Head of caudate nucleus (tissue), 42 donors: Measurements from ENCODE around the gene CNGA3.
A peak's percentile ranks its signal among the peaks of the same experiment; 100 is the strongest.
"Not testable (repeated sequence)": the region's sequence is repeated elsewhere in the genome, so short reads cannot be mapped to it uniquely, and the experiment has no call there.

Experiments
- DNase-seq, 42 donors: peaks; one replicate each; pipeline versions ENCODE4 v3.0.0 to v3.0.0-alpha.2; 2020 to 2021; ENCODE audit warnings: mixed read lengths in 7 of 42
- intact Hi-C: fragments of 100-400 bp; cut with DNase I; formaldehyde crosslinking; loops from one replicate; pipeline ENCODE4 v1.15.0; 2022

CNGA3 gene

DNA sequence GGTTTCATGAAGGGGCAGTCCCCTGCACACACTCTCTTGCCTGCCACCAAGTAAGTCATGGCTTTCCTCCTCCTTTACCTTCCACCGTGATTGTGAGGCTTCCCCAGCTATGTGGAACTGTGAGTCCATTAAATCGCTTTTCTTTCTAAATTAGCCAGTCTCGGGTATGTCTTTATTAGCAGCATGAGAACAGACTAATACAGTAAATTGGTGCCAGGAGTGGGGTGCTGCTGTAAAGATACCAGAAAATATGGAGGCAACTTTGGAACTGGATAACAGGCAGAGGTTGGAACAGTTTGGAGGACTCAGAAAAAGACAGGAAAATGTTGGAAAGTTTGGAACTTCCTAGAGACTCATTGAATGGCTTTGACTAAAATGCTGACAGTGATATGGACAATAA is 26.1 kb upstream of the CNGA3 start:
- intact Hi-C loops, DNase-seq: not testable (repeated sequence)

DNA sequence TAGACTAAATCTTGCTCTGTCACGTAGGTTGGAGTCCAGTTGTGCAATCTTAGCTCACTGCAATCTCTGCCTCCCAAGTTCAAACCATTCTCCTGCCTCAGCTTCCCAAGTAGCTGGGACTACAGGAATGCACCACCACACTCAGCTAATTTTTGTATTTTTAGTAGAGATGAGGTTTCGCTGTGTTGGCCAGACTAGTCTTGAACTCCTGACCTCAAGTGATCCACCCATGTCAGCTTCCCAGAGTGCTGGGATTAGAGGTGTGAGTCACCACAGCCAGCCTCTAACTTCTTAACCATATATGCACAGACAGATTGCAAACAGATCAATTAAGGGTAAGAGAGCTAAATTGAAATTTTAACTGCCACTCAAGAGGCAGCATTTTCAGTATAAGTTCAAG is 22.1 kb upstream of the CNGA3 start:
- intact Hi-C loops = no loop called here
- DNase-seq = no peak

DNA sequence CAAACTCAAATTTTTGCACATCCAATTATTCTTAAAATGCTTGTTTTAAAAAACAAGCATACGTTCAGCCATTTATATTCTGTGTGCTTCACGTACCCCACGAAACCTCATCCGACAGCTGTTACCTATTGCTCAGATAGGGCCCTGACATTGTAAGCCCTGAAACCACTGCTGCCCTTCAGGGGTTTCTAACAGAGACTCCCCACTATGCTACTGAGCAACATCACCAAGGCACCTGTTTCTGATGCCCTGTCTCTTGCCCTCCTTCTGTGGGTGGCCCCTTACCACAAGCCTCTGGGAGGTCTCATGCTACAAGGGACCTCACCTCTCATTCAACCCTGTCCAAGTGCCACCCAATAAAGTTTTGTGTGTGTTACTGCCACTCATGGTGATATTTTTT is 18.5 kb upstream of the CNGA3 start:
- intact Hi-C loops = no loop called here

DNA sequence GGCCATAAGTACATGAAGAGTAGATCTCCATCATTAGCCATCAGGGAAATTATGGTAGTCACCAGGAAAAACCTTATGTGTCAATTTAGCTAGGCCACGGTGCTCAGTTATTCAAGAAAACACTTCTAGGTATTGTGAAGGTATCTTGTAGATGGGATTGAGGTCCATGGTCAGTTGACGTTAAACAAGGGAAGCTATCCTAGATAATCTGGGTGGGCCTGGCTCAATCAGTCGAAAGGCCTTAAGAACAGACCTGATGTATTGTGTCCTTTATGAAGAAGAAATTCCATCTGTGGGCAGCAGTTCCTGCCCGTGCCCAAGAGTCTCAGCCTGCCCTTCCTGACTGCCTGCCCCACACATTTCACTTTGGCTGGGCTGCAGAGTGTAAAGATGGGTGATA is 16.7 kb upstream of the CNGA3 start:
- no peak for DNase-seq
- intact Hi-C loops = no loop called here

More for the DNA sequence above, 18.5 kb upstream of the CNGA3 start:
- no peak for DNase-seq

DNA sequence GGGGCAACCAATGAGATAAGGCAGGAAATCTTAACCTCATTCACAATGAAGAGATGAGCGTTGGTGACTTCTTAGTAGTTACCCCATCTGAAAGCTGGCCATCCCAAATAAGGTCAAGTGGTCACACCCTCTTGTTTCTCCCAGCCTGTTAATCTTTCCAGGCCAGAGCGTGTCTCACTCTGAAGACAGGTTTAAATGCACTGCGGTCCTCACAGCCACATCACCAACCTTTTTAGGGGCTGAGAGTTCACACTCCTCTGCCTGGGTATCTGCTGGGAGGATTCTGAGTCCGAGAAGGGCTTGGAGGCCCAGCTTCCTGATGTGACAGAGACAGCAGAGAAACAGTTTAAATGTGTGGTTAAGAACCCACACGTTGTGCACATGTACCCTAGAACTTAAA is 13.3 kb upstream of the CNGA3 start:
- intact Hi-C loops = no loop called here
- no peak for DNase-seq

DNA sequence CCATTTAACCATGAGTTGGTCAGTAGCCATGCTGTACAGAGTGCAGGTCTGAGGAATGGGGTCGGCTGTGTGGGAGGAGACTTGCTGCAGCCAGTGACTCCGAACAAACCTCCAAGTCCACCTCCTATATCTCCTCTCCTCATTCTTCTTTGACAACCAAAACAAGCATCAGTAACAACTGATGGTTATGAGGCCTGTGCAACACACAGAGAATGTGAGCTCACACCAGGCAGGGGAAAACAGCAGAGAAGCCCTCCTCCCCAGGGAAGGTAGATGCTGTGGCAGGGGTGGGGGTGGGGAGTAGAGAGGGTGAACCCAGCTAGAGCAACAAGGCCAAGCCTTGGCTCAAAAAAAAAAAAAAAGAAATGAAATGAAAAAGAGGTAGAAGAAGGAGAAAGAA is 12.3 kb upstream of the CNGA3 start:
- no peak for DNase-seq
- intact Hi-C loops = no loop called here

DNA sequence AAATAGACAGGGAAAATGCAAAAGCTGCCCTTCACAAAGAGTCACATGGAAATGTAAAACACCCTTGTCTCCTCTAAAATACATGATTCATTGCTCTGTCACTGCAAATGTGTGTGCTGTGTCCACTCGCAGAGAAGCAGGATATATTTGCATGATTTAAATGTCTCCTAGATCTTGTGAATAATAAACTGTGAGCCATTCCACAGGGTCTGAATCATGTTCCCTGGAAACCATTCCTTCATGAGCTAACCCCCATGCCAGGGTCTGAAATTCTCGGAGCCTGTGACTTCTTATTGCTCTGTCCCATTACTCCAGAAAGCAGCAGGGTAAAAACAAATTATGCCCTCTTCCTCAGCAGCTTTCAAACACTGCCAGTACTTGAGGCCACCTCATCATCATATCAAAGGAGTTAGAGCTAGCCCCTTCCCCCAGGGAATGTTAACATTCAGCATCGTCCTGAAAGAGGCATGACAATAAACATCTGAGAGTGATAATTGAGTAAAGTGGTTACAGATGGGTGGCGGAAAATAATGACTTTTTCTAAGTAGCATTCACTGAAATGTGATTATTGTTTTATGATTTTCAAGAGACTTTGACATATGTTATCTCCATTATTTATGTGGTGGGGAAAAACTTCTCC is 11.7 kb upstream of the CNGA3 start:
- intact Hi-C loops = no loop called here

DNA sequence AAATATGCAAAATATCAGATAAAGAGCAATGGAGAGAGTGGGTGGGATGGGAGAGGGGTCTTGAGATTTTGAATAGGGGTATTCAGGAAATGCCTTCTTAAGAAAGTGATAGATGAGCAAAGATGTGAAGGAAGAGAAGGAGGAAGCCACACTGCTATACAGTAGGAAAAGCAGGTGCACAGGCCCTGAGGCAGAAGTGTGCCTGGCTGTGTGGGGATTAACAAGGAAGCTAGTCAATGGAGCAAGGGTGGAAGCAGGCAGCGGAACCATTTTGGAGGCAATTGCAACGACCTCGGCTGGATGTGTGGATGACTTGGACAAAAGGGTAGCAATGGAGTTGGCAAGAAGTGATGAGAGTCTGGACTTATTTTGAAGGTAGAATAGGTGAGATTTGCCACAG is 11.0 kb upstream of the CNGA3 start:
- intact Hi-C loops = no loop called here
- DNase-seq = no peak

More for the DNA sequence above, 11.7 kb upstream of the CNGA3 start:
- peak in 4 of 42 donors; percentile 9 to 65 (median 18) for DNase-seq

DNA sequence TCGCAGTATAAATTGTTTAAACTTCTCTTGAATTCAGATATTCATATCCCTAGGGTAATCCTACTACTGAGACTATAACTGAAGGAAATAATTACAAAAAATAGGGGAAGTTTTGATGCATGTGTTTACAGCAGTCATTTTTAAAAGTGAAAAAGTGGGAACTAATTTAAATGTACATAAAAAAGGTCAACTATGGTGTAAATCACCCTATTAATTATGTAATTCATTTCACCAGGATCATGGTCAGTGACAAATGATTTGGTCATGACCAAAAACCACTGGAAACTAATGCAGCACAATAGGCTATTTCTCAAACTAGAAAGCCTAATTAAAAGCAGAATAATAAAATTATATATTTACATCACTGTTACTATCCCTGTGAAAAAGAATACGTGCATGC is 5.0 kb upstream of the CNGA3 start:
- DNase-seq = no peak
- intact Hi-C loops = no loop called here

DNA sequence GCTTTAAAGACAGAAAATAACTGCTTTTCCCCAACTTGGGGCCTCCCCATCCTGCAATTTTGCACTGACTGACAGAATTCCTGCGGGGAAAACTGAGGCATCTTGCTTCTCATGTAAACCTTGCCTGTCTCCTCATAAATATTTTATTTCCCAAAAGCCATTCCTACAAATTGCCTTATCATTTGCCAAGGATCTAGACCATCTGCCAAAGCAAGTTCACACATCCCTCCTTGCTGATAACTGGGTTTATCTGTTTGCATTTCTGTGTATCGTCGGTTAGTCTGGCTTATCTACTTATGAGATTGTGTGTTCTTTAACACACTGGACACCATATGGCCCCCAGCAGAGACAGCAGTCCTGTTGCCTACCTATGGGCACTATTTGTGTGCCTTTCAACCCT is 3.0 kb upstream of the CNGA3 start:
- intact Hi-C loops = no loop called here
- DNase-seq = no peak

DNA sequence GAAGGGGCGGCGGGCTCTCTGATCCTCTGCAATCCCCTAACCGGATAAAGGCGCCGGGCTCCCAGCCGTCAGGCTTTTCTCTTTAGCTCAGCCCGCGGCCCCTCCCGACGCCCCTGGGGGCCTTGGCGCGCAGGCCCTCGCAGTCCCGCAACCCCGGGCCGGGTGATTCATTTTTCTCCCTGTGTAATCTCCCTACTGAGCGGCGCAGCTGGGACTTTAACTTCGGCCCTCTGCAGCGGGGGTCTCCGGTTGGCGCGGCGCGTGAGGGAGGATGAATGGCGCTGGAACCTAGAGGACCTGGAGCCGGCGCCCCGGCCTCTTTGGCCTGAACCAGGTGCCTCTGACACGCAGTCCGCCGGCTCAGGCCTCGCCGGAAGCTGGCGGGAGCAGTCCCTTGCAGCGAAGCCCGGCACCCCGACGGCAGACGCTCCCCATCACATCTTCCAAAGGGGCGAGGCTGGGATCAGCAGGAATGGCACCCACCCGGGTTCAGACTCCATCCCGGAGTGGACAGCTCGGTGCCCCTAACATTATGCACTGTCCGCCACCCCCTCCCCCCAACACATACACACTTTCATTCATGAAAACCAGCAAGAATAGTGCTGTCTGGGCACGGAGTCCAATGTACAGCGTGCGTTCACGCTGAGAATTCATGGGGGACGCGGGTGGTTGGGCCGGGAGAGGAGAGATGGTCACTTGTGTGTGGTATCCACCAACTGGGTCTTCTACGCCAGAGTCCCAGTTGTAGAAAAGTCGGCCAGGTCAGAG is 1.2 kb downstream of the CNGA3 start:
- no peak for DNase-seq
- intact Hi-C loops = no loop called here

DNA sequence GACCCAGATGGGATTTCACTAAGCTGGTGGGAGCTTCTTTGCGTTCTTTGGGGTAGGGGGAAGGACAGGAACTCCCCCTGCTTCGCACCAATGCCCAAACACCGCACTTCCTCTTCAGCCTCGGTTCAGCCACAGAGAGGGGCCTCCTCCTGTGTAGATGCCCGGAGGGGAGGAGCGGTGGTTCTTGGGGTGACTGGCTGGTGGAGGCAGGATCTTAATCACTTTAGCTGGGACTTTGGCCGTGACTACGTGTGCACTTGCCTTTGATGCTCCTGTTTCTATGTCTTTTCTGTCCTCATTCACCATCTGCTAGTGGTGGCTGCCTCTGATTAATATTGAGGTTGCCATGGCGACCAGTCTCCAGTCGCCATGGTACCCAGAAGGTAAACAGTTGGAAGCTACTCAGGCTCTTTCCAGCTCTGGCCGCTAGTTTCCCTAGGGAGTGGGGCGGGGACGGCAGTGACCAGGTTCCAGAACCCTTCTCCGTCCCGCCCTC is 1.9 kb downstream of the CNGA3 start:
- intact Hi-C loops = no loop called here

DNA sequence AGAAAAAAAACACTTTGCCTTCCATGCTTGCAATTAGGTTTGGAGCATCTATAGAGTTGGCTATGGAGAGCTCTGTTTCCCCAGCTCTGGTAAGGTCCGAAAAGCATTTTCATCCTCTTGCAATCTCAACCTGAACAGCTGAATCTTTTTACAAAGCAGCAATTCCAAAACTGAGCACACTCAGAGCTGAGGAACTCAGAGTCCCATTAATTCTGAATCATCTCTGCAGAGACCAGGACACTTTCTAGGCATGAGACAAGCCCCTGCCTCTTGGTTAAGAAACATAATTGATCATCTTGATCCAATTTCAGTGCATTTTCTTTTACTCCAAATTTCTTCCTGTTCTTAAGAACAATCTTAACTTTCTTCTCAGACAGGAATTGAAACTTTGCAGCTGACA is 4.2 kb downstream of the CNGA3 start:
- intact Hi-C loops = no loop called here
- DNase-seq = no peak

More for the DNA sequence above, 1.9 kb downstream of the CNGA3 start:
- DNase-seq = peak in 10 of 42 donors; percentile 3 to 35 (median 15)

DNA sequence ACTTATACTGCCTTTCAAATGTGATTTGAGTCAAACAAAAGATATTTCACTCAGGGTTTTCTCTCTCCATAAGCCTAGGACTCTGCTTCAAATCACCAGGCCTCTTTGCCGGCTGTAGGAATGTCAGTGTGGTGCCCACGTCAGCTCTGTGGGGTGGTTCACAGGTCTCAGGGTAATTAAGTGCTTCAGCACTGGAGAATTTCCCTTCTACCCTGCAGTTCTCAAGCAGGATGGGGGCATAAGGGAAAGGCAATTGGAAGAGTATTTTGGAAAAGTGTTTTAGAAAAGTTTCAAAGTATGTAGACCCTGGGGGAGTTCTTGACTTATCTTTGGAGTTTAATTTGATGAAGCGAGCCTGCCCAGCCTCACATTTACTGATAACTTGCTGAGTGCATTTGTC is 9.6 kb downstream of the CNGA3 start:
- intact Hi-C loops = no loop called here

DNA sequence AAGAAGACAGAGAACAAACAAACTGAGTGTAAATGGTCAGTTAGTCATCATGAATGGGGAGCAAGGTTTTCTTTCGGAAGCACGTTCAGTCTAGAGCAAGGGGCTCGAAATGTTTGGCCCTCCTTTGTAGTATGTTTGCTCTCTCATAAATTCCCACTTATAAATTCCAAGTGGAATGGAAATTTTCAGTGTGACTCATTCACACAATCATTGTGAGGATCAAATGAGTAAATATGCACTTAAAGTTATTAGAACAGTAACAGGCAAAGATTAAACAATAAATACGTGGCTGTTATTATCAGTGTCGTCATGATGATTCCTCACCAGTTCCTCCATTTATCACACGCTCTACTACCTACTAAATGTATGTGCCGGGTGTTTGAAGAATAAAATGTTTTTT is 10.5 kb downstream of the CNGA3 start:
- intact Hi-C loops = no loop called here
- no peak for DNase-seq

More for the DNA sequence above, 9.6 kb downstream of the CNGA3 start:
- DNase-seq = peak in 1 of 42 donors; percentile 14

DNA sequence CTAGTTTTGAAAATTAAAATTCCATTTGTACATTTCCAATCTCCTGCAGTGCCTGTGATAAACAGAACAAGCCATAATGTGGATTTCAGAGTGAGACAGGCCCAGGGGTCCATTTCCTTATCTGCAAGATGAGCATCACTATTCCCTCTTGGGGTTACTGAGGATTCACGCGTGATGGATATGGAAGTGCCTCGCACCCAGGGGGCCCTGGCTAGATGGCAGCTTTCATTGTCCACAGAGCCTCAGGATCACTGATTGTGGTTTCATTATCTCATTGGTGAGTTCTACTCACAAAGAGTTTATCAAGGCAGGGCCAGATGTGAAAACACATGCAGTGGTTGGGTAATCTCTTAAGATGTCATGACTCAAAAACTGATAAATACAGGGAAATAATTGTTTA is 11.6 kb downstream of the CNGA3 start:
- intact Hi-C loops = no loop called here
- peak in 1 of 42 donors; percentile 8 for DNase-seq

DNA sequence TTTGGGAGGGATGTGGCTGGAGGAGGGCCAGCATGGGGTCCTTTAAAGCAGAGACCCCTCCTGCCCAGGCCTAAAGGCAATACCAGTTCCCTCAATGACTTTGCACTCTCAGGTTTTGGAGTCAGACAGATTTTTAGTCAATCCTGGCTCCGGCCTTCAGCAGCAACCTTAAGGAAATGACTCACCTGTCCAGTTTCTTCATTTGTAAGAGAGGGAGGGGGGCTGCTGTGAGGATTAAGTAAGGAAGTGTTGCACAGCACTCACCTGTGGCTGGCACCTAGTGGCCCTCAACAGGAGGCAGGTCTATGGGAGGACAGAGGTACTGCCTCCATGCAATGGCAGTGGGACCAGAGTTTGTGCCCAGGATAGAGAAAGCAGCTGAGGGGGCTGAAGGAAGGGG is 13.7 kb downstream of the CNGA3 start:
- intact Hi-C loops = no loop called here
- no peak for DNase-seq

DNA sequence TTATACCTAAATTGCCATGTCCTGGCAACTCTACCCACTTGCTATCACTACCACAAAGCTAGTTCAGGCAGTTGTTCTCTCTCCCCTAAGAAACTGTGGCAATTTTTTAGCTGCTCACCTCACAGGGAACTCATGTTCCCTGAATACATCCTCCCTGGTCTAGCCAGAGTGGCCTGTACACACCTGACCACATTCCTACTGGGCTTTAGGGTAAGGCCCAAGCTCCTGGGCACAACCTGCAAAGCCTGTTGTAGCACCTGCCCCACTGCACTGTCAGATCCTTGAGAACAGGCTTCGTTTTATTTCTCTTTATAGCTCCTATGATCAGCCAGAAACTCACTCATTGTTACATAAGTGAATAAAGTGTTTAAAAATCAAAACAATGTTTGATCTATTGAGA is 21.5 kb downstream of the CNGA3 start:
- no peak for DNase-seq
- intact Hi-C loops = no loop called here

DNA sequence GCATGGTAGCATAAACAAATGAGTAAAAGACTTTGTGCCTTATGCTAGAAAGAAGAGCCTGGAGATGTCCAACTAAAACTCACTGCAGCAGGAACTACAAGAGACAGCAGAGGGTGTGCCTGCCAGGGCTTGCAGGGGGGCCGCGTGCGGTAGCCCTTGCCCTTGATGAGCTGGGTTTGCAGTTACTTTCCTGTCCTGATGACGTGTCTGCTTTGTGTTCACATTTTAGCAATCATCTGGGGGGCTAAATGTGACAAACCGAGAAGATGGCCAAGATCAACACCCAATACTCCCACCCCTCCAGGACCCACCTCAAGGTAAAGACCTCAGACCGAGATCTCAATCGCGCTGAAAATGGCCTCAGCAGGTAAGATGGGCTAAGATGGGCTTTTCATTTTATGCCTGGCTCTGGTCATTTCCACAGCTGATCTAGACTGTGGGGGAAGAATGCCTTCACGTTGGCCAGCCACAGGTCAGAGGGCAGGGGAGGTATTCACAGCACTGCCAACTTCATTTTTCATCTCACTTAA is 23.5 kb downstream of the CNGA3 start:
- DNase-seq = no peak
- intact Hi-C loops = no loop called here

DNA sequence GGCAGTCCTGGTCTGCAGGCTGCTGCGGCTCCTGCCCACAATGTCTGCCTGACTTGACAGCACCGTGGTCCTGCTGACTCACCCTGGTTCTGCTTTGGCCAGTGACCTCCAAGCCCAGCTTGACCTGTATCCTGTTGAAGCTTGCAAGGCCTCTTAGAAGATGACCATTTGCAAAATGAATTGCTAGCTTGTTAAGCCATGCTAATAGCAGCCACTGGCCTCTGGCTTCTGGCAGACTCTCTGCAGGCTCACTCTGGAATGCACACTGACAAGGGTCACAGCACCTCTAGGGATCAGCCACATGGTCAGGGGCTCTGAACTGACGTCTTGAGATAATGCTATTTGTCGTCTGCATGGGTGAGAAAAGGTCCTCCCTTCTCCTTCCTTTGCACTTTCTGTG is 25.9 kb downstream of the CNGA3 start:
- intact Hi-C loops = no loop called here
- peak in 2 of 42 donors; percentile 14 to 23 for DNase-seq

DNA sequence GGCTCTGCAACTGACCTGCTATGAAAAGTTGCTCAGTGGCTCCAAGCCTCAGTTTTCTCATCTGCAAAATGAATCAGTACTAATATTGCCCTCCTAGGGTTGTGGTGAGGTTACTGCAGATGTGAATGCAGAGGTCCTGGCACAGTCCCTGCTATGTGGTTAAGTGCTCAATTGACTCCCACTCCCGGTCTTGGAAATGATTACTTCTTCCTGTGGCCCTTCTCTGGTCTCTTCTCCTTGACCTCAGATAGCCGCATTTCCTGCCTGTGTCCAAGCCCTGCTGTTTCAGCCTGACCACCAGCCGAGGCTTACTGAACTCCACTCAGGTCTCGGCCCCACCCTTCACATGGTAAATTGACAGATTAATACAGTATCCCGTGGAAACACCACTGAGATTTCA is 26.3 kb downstream of the CNGA3 start:
- DNase-seq = no peak
- intact Hi-C loops = no loop called here
